GM23338 (cell line): Measurements from ENCODE around the gene BNIP2.
"Not testable (repeated sequence)": the region's sequence is repeated elsewhere in the genome, so short reads cannot be mapped to it uniquely, and the experiment has no call there.

ENCODE experiments used
- CREB1 ChIP-seq: fragments of 250-450 bp; sonication (Bioruptor Pico); IDR thresholded peaks from 2 replicates; pipeline ENCODE4 v1.5.0; 2020; ENCODE audit warnings: low read depth, mild to moderate bottlenecking, moderate library complexity
- CTCF ChIP-seq, 2 experiments: fragments of 200-600 bp in 1 of 2; sonication (generic) in 1 of 2; conservative IDR thresholded peaks; 2 replicates each; pipeline versions ENCODE4 v1.5.1 to v1.6.1; 2016 to 2017; ENCODE audit warnings: antibody characterized with exemption in 2 of 2, low read depth in 2 of 2, mild to moderate bottlenecking in 2 of 2, moderate library complexity in 1 of 2
- ETS1 ChIP-seq: IDR thresholded peaks from 2 replicates; pipeline ENCODE4 v1.6.1; 2016; ENCODE audit warnings: antibody characterized with exemption
- EZH2 ChIP-seq: fragments of 200-600 bp; sonication (generic); IDR thresholded peaks from one replicate; pipeline ENCODE4 v1.8.0; 2017; ENCODE audit warnings: antibody characterized with exemption, mild to moderate bottlenecking, low read depth; ENCODE audit not compliant: unreplicated experiment
- EZH2phosphoT487 ChIP-seq: fragments of 200-600 bp; sonication (generic); IDR thresholded peaks from one replicate; pipeline ENCODE4 v1.8.1; 2018; ENCODE audit warnings: antibody characterized with exemption; ENCODE audit not compliant: unreplicated experiment
- POLR2AphosphoS5 ChIP-seq: IDR thresholded peaks from 2 replicates; pipeline ENCODE4 v1.6.1; 2016; ENCODE audit warnings: antibody characterized with exemption, low read depth
- REST ChIP-seq: IDR thresholded peaks from one replicate; pipeline ENCODE4 v1.6.1; 2018; ENCODE audit warnings: antibody characterized with exemption; ENCODE audit not compliant: unreplicated experiment
- ZNF331 ChIP-seq: fragments of 250-450 bp; sonication (Bioruptor Pico); IDR thresholded peaks from 2 replicates; pipeline ENCODE4 v1.5.0; 2020; ENCODE audit warnings: low read depth, mild to moderate bottlenecking, moderate library complexity

DNA sequence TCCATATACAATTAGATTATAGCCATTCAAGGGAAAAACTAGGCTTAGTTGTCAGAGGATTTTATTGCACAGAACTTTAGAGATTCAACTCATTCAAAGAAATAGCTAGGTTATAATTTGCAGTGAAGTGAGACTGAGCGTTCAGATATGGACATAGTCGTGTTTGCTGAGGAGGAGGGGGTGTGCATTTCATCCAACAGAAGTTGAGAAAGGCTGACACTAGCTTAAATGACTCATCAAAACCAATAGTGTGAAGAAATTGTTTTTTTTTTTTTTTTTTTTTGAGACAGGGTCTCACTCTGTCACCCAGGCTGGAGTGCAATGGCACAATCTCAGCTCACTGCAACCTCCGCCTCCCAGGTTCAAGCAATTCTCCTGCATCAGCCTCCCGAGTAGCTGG lies 8.9 kb upstream of the BNIP2 start:
- TF ChIP-seq EZH2; CTCF (conservative IDR thresholded peaks at IDR 0.05; ENCODE audit: low read depth in 2 of 2); POLR2AphosphoS5; REST; ETS1; EZH2phosphoT487; ZNF331 (CRISPR knock-in tag); CREB1 (CRISPR knock-in tag): not testable (repeated sequence)
